ENCODE data around the gene PCBD1. TPM values are rescaled to one million over a fixed set of nuclear protein-coding genes. Genes with fewer than 3 reads are reported as not detected.
"Not testable (repeated sequence)": the region's sequence is repeated elsewhere in the genome, so short reads cannot be mapped to it uniquely, and the experiment has no call there.

Gene PCBD1
- total RNA-seq: 20.5 and 23.4 TPM in 2 replicates

- intact Hi-C loops (cut with micrococcal nuclease): loop anchor here (1.0 to 5.0 kb wide), 4 partner anchors 8 to 486 kb away; partner anchors contain the start of genes EIF4EBP2, PALD1 and SGPL1
Observed at GRCh38 chr10:70887804-70888800, at the start of gene PCBD1. TSS of gene PCBD1 (minus strand) at chr10:70888565. CDS start at chr10:70888533, 32 bp downstream.

- intact Hi-C loops (cut with micrococcal nuclease): no loop called here
Observed at GRCh38 chr10:70937661-70938060, 49.3 kb upstream of the PCBD1 start.

GRCh38 chr10:70936111-70936510 is 47.7 kb upstream of the PCBD1 start:
- intact Hi-C loops (cut with micrococcal nuclease): no loop called here

- intact Hi-C loops (cut with micrococcal nuclease): no loop called here
Observed at GRCh38 chr10:70935631-70936030, 47.3 kb upstream of the PCBD1 start.

GRCh38 chr10:70935125-70935625 is 46.8 kb upstream of the PCBD1 start:
- intact Hi-C loops (cut with micrococcal nuclease): no loop called here

GRCh38 chr10:70934701-70935100 is 46.3 kb upstream of the PCBD1 start:
- intact Hi-C loops (cut with micrococcal nuclease): no loop called here

- intact Hi-C loops (cut with micrococcal nuclease): no loop called here
Observed at GRCh38 chr10:70932392-70933196, 44.2 kb upstream of the PCBD1 start.

GRCh38 chr10:70931168-70931815 is 42.9 kb upstream of the PCBD1 start:
- intact Hi-C loops (cut with micrococcal nuclease): no loop called here

GRCh38 chr10:70930263-70931000 is 42.1 kb upstream of the PCBD1 start:
- intact Hi-C loops (cut with micrococcal nuclease): no loop called here

- intact Hi-C loops (cut with micrococcal nuclease): no loop called here
Observed at GRCh38 chr10:70928140-70928539, 39.8 kb upstream of the PCBD1 start.

GRCh38 chr10:70927189-70927943 is 39.0 kb upstream of the PCBD1 start:
- intact Hi-C loops (cut with micrococcal nuclease): no loop called here

GRCh38 chr10:70926226-70927000 is 38.0 kb upstream of the PCBD1 start:
- intact Hi-C loops (cut with micrococcal nuclease): no loop called here

GRCh38 chr10:70925377-70926225 is 37.2 kb upstream of the PCBD1 start:
- intact Hi-C loops (cut with micrococcal nuclease): loop anchor here (1.0 kb wide), 2 partner anchors 284 to 360 kb away; no protein-coding TSS in a partner anchor

- intact Hi-C loops (cut with micrococcal nuclease): no loop called here
Observed at GRCh38 chr10:70923696-70924095, 35.3 kb upstream of the PCBD1 start.

- intact Hi-C loops (cut with micrococcal nuclease): no loop called here
Observed at GRCh38 chr10:70921285-70921684, 32.9 kb upstream of the PCBD1 start.

GRCh38 chr10:70920519-70920918 is 32.2 kb upstream of the PCBD1 start:
- intact Hi-C loops (cut with micrococcal nuclease): no loop called here

- intact Hi-C loops (cut with micrococcal nuclease): not testable (repeated sequence)
Observed at GRCh38 chr10:70919906-70920305, 31.5 kb upstream of the PCBD1 start.
